HuH-7.5 (cell line): ENCODE measurements around the gene FGFR1OP2.

Experiments used
- DNase-seq: peaks from one replicate; pipeline ENCODE4 v3.0.0; 2011; ENCODE audit warnings: low spot score

The FGFR1OP2 gene

GRCh38 chr12:27003421-27004381, 65.4 kb downstream of the FGFR1OP2 start:
- no peak for DNase-seq

GRCh38 chr12:27005495-27005894, 67.2 kb downstream of the FGFR1OP2 start:
- no peak for DNase-seq

DNA sequence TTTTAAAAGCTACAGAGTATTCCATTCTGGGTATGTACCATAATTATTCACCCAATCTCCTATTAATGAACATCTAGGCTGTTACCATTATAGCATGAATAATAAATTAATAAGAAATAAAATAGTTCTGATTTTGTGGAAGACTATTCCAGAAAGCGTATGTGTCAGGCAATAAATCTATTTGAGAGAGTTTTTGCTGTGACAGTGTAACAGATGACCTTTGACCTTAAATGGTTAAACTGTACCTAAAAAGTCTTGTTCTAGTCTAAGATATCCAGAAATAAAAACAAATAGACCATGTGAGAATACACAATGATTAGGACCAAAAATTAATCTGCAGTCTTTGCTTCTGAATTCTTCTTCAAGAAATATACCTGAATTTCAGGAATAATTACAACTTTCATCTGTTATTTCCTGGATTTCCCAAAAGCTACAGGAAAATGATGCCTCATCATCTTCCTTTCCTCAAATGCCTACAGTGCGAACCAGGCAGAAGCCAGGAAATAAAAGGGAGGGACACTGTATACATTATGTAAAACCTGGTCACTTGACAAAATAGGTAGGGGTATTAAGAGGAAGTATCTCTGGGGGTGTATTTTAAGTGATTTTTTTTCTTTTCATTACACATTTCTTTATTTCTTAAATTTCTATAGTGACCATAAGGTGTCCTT, 68.7 kb downstream of the FGFR1OP2 start:
- no peak for DNase-seq

- no peak for DNase-seq
Measured at GRCh38 chr12:27008081-27008480, 69.8 kb downstream of the FGFR1OP2 start.

GRCh38 chr12:27009881-27010301, 71.6 kb downstream of the FGFR1OP2 start:
- DNase-seq, result no peak

DNA sequence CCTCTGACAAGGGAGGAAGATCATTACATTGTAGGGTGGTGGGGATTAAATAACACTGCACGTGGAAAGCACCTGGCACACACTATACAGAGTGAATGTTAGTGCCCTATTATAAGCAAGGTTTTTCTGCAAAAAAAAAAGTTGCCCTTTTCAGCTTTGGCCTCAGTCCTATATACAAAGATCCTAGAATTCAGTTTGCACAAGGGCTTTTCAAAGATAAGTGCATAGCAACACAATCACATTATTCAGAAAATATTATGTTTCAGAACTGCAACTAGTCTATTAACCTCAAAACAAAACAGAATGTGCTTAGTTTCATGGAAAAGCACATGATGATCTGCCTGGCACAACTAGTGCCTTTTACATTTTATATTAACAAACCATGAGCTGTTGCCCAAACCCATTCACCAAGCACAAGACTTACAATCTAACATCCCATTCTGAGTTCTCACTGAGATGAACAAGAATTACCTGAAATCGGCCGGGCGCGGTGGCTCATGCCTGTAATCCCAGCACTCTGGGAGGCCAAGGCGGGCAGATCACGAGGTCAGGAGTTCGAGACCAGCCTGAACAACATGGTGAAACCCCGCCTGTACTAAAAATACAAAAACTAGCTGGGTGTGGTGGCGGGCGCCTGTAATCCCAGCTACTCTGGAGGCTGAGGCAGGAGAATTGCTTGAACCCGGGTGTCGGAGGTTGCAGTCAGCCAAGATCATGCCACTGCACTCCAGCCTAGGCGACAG, 74.1 kb downstream of the FGFR1OP2 start:
- no peak for DNase-seq

DNA sequence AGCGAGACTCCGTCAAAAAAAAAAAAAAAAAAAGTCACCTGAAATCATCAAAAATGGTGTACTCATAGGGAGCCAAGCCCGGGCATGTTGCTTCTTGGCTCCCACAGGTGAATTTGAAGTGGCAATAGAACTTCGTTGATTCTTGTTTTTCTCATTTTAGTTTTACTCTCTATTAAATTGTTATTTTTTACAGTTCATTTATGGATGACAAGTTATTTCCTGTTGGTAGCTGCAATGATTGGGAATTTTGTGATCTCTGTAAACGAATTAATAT, 74.6 kb downstream of the FGFR1OP2 start:
- DNase-seq, result no peak

GRCh38 chr12:27013611-27014084, 75.4 kb downstream of the FGFR1OP2 start:
- peak; percentile 18 for DNase-seq

- peak; percentile 88 for DNase-seq
Measured at GRCh38 chr12:27014085-27014858, 76.0 kb downstream of the FGFR1OP2 start, which contains the start of gene TM7SF3. TM7SF3 (minus strand) TSS chr12:27014384; CDS start chr12:27014168, 216 bp downstream.

- DNase-seq, result no peak
Measured at GRCh38 chr12:27014859-27015729, 76.8 kb downstream of the FGFR1OP2 start.

DNA sequence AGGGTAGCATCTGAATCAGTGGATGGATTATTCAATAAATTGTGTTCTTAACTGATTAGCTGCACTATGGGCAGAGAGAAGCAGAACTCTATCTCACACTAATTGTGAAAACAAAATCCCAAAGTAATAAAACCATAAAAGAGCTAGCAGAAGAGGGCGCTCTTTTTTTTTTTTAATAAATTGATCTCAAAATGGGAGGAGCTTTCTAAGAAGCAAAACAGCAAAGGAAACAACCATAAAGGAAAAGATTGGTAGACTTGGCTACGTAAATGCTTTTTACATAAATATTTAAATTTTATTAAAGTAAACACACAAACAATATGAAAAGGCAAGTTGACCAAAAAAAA, 77.4 kb downstream of the FGFR1OP2 start:
- DNase-seq, result no peak
